ENCODE measurements around the gene EDC4.
"Not testable (repeated sequence)": the region's sequence is repeated elsewhere in the genome, so short reads cannot be mapped to it uniquely, and the experiment has no call there.

EDC4 gene

GRCh38 chr16:67914758-67915495 is 42.1 kb downstream of the EDC4 start:
- no peak for DNase-seq

GRCh38 chr16:67915496-67915769 is 42.6 kb downstream of the EDC4 start:
- DNase-seq = not testable (repeated sequence)

- no peak for DNase-seq
Observed at GRCh38 chr16:67915831-67916723, 43.2 kb downstream of the EDC4 start.

GRCh38 chr16:67917140-67917851 is 44.4 kb downstream of the EDC4 start:
- DNase-seq = no peak

- DNase-seq = no peak
Observed at GRCh38 chr16:67917852-67918236, 45.0 kb downstream of the EDC4 start.

- no peak for DNase-seq
Observed at GRCh38 chr16:67919622-67920221, 46.9 kb downstream of the EDC4 start.

GRCh38 chr16:67922221-67922620 is 49.4 kb downstream of the EDC4 start:
- no peak for DNase-seq

- no peak for DNase-seq
Observed at GRCh38 chr16:67922740-67923139, 49.9 kb downstream of the EDC4 start.

- DNase-seq = no peak
Observed at GRCh38 chr16:67923414-67924116, 50.7 kb downstream of the EDC4 start.

GRCh38 chr16:67924140-67924906 is 51.5 kb downstream of the EDC4 start:
- DNase-seq = no peak

GRCh38 chr16:67926181-67926750 is 53.4 kb downstream of the EDC4 start:
- no peak for DNase-seq

- no peak for DNase-seq
Observed at GRCh38 chr16:67927131-67927941, 54.5 kb downstream of the EDC4 start.

GRCh38 chr16:67928147-67928546 is 55.3 kb downstream of the EDC4 start:
- no peak for DNase-seq

- DNase-seq = peak; percentile 90
Observed at GRCh38 chr16:67928561-67929364, 55.9 kb downstream of the EDC4 start.

- DNase-seq = no peak
Observed at GRCh38 chr16:67930191-67930590, 57.3 kb downstream of the EDC4 start.

- no peak for DNase-seq
Observed at GRCh38 chr16:67930678-67931211, 57.9 kb downstream of the EDC4 start.
